GM19438 (cell line): Measurements from ENCODE around the gene OCRL.

Experiments
- ATAC-seq: cut with Tn5 transposase; IDR thresholded peaks from one replicate; pipeline ENCODE4 v1.9.1; 2021; ENCODE audit warnings: low read depth; ENCODE audit not compliant: unreplicated experiment

The OCRL gene

DNA sequence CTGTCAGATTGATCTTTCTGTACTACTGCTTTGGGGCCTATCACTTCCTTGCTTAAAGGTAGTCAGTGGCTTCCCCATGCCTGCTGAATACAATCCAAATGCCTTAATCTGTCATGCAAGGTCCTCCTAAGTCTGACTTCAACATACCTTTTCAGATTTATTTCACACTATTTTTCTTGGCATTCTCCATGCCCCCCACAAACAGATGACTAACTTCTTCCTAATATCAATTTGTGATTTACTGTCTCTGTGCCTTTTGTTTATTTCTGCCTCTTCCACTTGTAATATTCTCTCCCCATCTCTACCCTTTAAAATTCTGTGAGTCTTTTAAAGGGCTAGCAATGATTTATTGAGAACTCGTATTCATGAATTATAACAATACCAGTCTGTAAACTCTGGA, 41.8 kb downstream of the OCRL start:
- no peak for ATAC-seq

DNA sequence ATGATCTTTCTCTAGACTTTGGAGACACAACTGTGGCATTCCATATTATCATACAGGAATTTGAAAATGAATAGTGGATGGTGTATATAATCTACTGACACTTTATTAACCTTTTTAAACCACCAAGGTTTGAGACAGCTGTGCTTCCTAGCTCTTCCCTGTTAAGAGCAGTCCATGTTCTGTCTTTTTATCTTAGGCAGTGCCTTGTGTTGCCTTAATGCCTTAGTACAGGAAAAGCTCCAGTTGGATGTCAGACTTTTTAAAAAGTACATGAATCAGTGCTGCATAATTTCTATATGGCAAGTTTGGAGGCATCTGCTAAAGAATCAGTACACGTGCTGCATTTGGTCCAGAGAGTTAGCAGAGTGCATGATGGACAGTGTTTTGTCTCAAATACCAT, 45.1 kb downstream of the OCRL start:
- no peak for ATAC-seq

- ATAC-seq: no peak
Measured at GRCh38 chrX:129585691-129586090, 45.6 kb downstream of the OCRL start.

DNA sequence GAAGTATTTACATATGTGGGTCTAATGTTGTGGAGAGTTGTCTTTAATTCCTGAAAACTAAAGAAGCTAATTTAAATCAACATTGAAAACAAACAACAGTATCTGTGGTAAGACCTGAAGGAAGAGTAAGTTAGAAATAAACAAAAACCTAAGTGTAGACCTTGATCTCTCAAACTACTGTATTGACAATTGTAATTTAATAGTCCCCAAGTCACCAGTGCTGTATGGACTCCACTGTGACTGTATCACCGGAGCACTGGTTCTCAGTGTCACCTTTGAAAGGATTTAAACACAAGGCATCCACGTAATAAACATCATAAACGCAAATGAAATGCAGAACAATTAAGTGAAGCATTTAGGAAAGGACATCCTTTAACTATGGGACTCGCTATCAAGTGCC, 46.4 kb downstream of the OCRL start:
- no peak for ATAC-seq

DNA sequence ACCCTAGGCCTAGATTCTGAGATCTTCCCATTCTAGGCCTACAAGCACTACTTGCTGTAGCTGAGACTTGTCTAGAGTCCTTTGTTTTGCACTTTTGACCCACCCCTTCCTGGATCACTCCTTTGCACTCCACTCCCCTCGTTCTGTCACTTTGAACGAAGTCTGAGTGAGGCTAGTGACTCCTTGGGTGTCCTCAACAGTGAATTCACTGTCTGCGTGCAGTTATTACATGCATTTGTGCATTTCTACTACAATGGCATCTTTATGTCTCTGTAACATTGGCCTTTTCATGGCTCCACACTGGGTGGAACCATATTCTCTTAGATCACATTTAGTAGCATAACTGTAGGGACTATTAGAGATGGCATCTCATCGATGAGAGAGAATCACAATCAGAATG, 50.5 kb downstream of the OCRL start:
- ATAC-seq: no peak

- no peak for ATAC-seq
Measured at GRCh38 chrX:129593137-129593536, 53.1 kb downstream of the OCRL start.

- ATAC-seq: no peak
Measured at GRCh38 chrX:129594781-129595180, 54.7 kb downstream of the OCRL start.

DNA sequence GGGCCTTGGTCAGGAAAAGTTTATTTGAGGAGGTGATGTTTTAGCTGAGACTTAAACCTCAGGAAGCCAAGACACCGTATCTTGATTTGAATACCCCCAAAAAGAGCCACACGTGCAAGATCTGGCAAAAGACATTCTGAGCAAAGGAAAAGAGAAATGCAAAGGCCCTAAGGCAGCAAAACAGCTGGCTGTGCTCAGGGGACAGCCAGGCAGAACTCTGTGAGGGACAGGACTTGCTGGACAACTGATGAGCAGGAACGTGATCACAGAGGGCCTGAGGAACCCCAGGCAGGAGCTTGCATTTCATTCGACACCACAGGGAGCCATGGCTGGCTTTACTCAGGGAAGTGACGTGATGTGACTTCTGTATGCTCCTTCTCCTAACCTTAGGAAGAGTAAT, 56.0 kb downstream of the OCRL start:
- ATAC-seq: no peak

- no peak for ATAC-seq
Measured at GRCh38 chrX:129597905-129598304, 57.8 kb downstream of the OCRL start.

- no peak for ATAC-seq
Measured at GRCh38 chrX:129599499-129599898, 59.4 kb downstream of the OCRL start.

DNA sequence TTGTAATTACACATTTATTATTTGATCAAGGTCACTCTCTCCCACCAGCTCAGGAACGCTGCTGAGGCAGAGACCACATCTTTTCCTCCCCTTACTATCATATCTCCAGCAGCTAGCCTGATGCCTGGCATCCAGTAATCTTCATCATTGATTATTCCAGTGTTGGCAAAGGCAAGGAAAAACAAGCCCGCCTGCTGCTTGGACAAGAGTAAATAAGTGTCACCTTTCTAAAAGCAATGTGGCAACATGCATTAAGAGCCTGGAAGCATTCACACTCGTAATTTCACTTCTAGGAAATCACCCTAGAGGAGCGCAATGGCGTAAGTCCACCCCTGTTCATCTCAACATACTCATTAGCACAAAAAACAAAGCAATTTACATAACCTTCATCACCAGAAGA, 59.9 kb downstream of the OCRL start:
- ATAC-seq: no peak

- no peak for ATAC-seq
Measured at GRCh38 chrX:129600981-129601424, 60.9 kb downstream of the OCRL start.

GRCh38 chrX:129606918-129607317, 66.9 kb downstream of the OCRL start:
- ATAC-seq: no peak

GRCh38 chrX:129608496-129608895, 68.4 kb downstream of the OCRL start:
- no peak for ATAC-seq

DNA sequence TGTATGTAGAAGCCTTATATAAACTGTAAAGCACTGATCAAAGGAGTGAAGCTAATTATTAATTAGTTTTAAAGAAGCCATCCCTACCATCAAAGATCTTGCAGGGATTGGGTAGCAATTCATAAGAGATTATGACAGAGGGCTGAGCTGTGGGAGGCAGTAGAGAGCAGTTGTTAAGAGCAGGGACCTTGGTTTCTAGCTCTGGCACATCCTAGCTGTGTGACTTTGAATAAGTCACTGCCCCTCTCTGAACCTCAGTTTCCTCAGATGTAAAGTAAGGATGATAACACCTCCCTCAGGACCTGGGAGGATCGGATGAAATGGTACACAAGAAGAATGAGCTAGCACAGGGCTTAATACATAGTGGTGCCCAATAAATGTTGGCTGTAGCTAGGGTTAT, 69.3 kb downstream of the OCRL start:
- ATAC-seq: no peak

GRCh38 chrX:129612396-129612795, 72.3 kb downstream of the OCRL start:
- no peak for ATAC-seq

GRCh38 chrX:129613596-129613995, 73.5 kb downstream of the OCRL start:
- ATAC-seq: no peak

DNA sequence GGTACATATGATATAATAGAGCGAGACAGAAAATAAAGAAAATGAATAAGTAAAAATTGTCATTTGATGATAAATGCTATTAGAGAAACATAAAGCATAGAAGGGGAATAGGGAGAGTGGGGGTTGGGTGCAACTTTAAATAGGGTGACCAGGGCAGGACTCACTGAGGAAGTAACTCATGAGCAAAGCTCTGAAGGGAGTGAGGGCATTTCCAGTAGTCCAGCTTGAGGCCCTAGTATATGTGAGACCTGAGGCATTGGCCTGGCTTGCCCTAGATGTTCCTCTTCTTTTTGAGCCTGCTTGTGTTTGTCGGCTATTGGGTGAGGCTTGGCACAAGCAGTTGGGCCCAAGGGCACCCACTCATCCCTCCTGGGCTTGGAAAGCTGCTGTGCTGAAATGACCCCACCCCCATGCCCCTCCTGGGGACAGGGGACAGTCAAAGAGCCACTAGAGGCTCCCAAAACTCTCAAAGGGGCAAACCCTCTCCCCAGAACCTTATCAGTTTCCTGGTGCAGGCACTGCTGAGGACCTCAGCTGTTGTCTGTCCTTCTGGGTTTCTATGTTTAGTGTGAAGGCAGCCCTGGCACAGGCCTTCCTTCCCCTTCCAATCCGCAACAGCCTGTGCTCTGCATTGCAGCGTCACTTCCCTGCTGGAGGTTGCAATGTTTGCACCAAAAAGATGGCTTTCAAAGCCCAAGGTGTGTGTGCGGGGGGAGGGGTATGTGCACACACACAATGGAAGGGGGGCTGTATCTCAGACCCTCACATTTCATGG, 74.6 kb downstream of the OCRL start:
- ATAC-seq: no peak

DNA sequence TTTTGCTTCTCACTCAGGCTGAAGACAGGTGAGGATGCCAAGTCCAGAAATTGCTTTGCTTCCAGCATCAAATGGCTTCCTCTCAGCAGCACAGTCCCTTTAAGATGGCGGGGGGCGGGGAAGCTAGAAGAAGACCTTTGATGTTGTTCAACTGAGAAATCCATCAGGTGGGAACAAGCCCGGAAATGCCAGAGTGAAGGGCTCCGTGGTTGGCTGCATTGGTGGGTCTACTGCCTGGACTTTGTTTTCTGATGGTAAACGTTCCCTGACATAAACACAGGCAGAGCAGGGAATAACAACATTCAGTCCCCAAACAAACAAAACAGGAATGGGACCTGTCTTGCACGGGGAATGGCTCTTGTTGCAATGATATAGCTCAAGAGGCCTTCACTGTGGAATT, 77.4 kb downstream of the OCRL start:
- no peak for ATAC-seq

GRCh38 chrX:129618997-129619396, 78.9 kb downstream of the OCRL start:
- no peak for ATAC-seq

DNA sequence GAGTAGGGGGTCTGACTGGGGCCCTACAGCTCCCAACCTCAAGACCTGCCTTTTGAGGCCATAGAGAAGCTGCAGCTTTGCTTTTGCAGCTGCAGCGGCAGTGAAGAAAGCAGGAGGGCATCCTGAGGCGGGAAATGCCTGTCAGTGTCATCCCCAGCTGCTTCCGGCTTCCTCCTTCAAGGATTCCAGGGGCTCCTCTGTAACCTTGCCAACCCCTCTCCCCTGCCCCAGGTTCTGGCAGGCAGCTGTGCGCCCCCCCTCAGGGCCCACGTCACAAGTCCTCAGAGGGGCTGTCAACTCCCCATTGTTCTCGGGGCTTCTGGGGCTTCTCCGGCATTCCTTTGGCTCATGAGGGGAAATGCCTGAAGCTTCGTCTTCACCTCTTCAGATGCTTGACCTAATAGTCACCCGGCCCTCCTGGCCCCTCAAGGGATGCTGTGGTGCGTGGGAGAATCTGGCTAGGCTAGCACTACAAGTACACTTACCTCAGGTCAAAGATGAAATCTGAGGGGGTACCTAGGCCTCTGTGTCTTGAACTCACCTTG, 82.8 kb downstream of the OCRL start:
- no peak for ATAC-seq

- ATAC-seq: no peak
Measured at GRCh38 chrX:129626026-129626425, 86.0 kb downstream of the OCRL start.
